K562 (cell line): ENCODE measurements around the gene DYRK1B. TPM values are rescaled to one million over a fixed set of nuclear protein-coding genes. Genes with fewer than 3 reads are reported as not detected.

Source experiments
- ATAC-seq: fragments of 200-7000 bp; cut with Tn5 transposase; 3 replicates; pipeline ENCODE4 v1.9.1; 2020; ENCODE audit warnings: moderate library complexity
- BruUV-seq: library from RNA; stranded (reverse); fragments of 400-500 nt; replicated peaks from 2 replicates; lab custom pipeline; 2021; lab: Mats Ljungman, UMichigan
- CTCF ChIA-PET: fragments of 300-600 bp; formaldehyde crosslinking; extraction: SDS; loops from one replicate; lab custom pipeline; 2021; ENCODE audit warnings: low intra/inter-chr PET ratio; lab: Yijun Ruan, JAX
- POLR2A ChIA-PET: fragments of 300-600, 350-650 bp; sonication (Branson Sonifier 250); formaldehyde crosslinking; extraction: SDS; loops from one replicate; lab custom pipeline; 2021; ENCODE audit warnings: antibody characterized with exemption, inconsistent platforms; lab: Yijun Ruan, JAX
- DNase-seq, 4 experiments: peaks; one replicate each; pipeline versions ENCODE4 v3.0.0 to v3.0.0-alpha.2; 2011 to 2018; ENCODE audit warnings: low spot score in 3 of 4, mixed read lengths in 3 of 4; ENCODE audit errors: extremely low read depth in 1 of 4
- FAIRE-seq: peaks from 2 replicates; lab custom pipeline; 2011; peaks lifted over from hg19 to GRCh38; lab: Jason Lieb, UNC
- H2AFZ ChIP-seq: 2 replicates; pipeline ENCODE4 v1.6.0; 2011; ENCODE audit warnings: low read depth, low read length, control low read depth, inconsistent platforms
- H3K27ac ChIP-seq: fragments of 200-600 bp; 3 replicates; pipeline ENCODE4 v1.8.0; 2011; ENCODE audit warnings: low read depth, mild to moderate bottlenecking, control low read depth, inconsistent platforms, low read length, moderate library complexity, mixed read lengths; ENCODE audit errors: extremely low read depth
- H3K27me3 ChIP-seq, 2 experiments: fragments of 300-600 bp in 1 of 2; 2 replicates in 1 of 2; 3 replicates in 1 of 2; pipeline versions ENCODE4 v1.6.0 to v1.8.0; 2011; ENCODE audit warnings: inconsistent platforms in 2 of 2, low read length in 2 of 2, mild to moderate bottlenecking in 1 of 2, mixed read lengths in 1 of 2, moderate library complexity in 1 of 2; ENCODE audit not compliant: control insufficient read depth in 2 of 2, insufficient read depth in 2 of 2
- H3K36me3 ChIP-seq: fragments of 300-600 bp; 3 replicates; pipeline ENCODE4 v1.8.0; 2011; ENCODE audit warnings: mild to moderate bottlenecking, low read length, inconsistent platforms; ENCODE audit not compliant: control insufficient read depth, insufficient read depth
- H3K4me1 ChIP-seq, 2 experiments: fragments of 200-600 bp in 1 of 2; replicated peaks in 1 of 2; 2 replicates in 1 of 2; 3 replicates in 1 of 2; pipeline versions ENCODE4 v1.5.1 to v1.8.0; 2011; ENCODE audit warnings: inconsistent platforms in 2 of 2, low read length in 2 of 2, mild to moderate bottlenecking in 1 of 2, mixed read lengths in 1 of 2, moderate library complexity in 1 of 2; ENCODE audit not compliant: control insufficient read depth in 2 of 2, insufficient read depth in 2 of 2
- H3K4me2 ChIP-seq: 2 replicates; pipeline ENCODE4 v1.6.1; 2011; ENCODE audit warnings: low read length, control low read depth, inconsistent platforms, mixed read lengths; ENCODE audit not compliant: insufficient read depth
- H3K4me3 ChIP-seq: fragments of 200-600 bp; sonication (generic), shearing (Covaris generic); 2 replicates; pipeline ENCODE4 v1.5.1; 2016; ENCODE audit warnings: control low read depth, inconsistent platforms
- H3K79me2 ChIP-seq: fragments of 200-600 bp; 3 replicates; pipeline ENCODE4 v1.8.0; 2011; ENCODE audit warnings: low read length, inconsistent platforms; ENCODE audit not compliant: control insufficient read depth, insufficient read depth
- H3K9ac ChIP-seq, 2 experiments: 2 replicates each; pipeline versions ENCODE4 v1.6.0 to v1.6.1; 2011; ENCODE audit warnings: low read depth in 2 of 2, low read length in 2 of 2, control low read depth in 1 of 2, inconsistent platforms in 1 of 2, mild to moderate bottlenecking in 1 of 2, mixed read lengths in 1 of 2; ENCODE audit not compliant: insufficient read depth in 1 of 2
- H3K9me1 ChIP-seq: one replicate; pipeline ENCODE4 v1.6.0; 2011; ENCODE audit warnings: inconsistent platforms, mild to moderate bottlenecking, low read length, moderate library complexity; ENCODE audit not compliant: control insufficient read depth, insufficient read depth
- H3K9me3 ChIP-seq: replicated peaks from 2 replicates; pipeline ENCODE4 v1.5.1; 2011; ENCODE audit warnings: low read depth, low read length, inconsistent platforms; ENCODE audit not compliant: control insufficient read depth, insufficient read depth
- H4K20me1 ChIP-seq: replicated peaks from 2 replicates; pipeline ENCODE4 v1.6.1; 2011; ENCODE audit warnings: low read length, inconsistent platforms, mixed read lengths; ENCODE audit not compliant: control insufficient read depth, insufficient read depth
- HOXB6 ChIP-seq: fragments of 250-450 bp; sonication (Bioruptor Pico); IDR thresholded peaks from 2 replicates; pipeline ENCODE4 v1.5.1; 2022; ENCODE audit warnings: mild to moderate bottlenecking, borderline replicate concordance
- MCM3 ChIP-seq: fragments of 450-650 bp; IDR thresholded peaks from 2 replicates; pipeline ENCODE4 v1.6.1; 2016
- PBX2 ChIP-seq, 2 experiments: IDR thresholded peaks in 1 of 2; conservative IDR thresholded peaks in 1 of 2; 2 replicates each; pipeline ENCODE4 v1.6.1; 2016; ENCODE audit warnings: low read depth in 2 of 2, mild to moderate bottlenecking in 1 of 2, missing compliant biosample characterization in 1 of 2, missing genetic modification characterization in 1 of 2, moderate library complexity in 1 of 2
- RBM22 ChIP-seq: fragments of 200-400 bp; formaldehyde crosslinking; IDR thresholded peaks from 2 replicates; pipeline ENCODE4 v1.6.1; 2018; ENCODE audit warnings: low read length, low read depth; ENCODE audit not compliant: poor library complexity, severe bottlenecking
- RCOR1 ChIP-seq, 2 experiments: IDR thresholded peaks; 2 replicates each; pipeline ENCODE4 v1.6.1; 2012; ENCODE audit warnings: low read depth in 2 of 2, low read length in 2 of 2, borderline replicate concordance in 1 of 2, improper control_type of control experiment in 1 of 2
- SNRNP70 ChIP-seq: fragments of 200-400 bp; formaldehyde crosslinking; optimal IDR thresholded peaks from 2 replicates; pipeline ENCODE3; 2017; ENCODE audit warnings: low read depth, low read length
- SRSF9 ChIP-seq: fragments of 200-400 bp; formaldehyde crosslinking; IDR thresholded peaks from 2 replicates; pipeline ENCODE4 v1.6.1; 2017; ENCODE audit warnings: low read depth, low read length, borderline replicate concordance
- TAF7 ChIP-seq: fragments of 450-650 bp; IDR thresholded peaks from 2 replicates; pipeline ENCODE4 v1.6.1; 2016; ENCODE audit warnings: missing genetic modification characterization, missing compliant biosample characterization
- TCF7 ChIP-seq: sonication (generic); IDR thresholded peaks from 2 replicates; pipeline ENCODE4 v1.6.1; 2016; ENCODE audit warnings: antibody characterized with exemption, borderline replicate concordance
- U2AF1 ChIP-seq: fragments of 200-400 bp; formaldehyde crosslinking; optimal IDR thresholded peaks from 2 replicates; pipeline ENCODE3; 2017; ENCODE audit warnings: mild to moderate bottlenecking, low read depth, low read length, moderate library complexity
- ZFX ChIP-seq: sonication (generic); formaldehyde crosslinking; IDR thresholded peaks from 2 replicates; pipeline ENCODE4 v1.8.0; 2022; ENCODE audit warnings: mild to moderate bottlenecking, missing genetic modification reagents, moderate library complexity
- ZHX1 ChIP-seq: fragments of 150-350 bp; conservative IDR thresholded peaks from 2 replicates; pipeline ENCODE4 v1.6.1; 2014; ENCODE audit warnings: low read length
- ZNF23 ChIP-seq: fragments of 250-450 bp; sonication (Bioruptor Pico); IDR thresholded peaks from 2 replicates; pipeline ENCODE4 v1.4.0; 2020; ENCODE audit warnings: mild to moderate bottlenecking
- ZNF518B ChIP-seq: fragments of 250-450 bp; sonication (Bioruptor Pico); IDR thresholded peaks from 2 replicates; pipeline ENCODE4 v1.5.0; 2021; ENCODE audit warnings: mild to moderate bottlenecking, moderate library complexity
- WGBS: fragments of 100-300 bp; shearing (Covaris generic); methylation state at CpG from one replicate; pipeline ENCODE4 v1.1.6; 2016; ENCODE audit warnings: low coverage, mixed read lengths; ENCODE audit not compliant: insufficient coverage; ENCODE audit errors: missing lambda C conversion rate; 5-methylcytosine and 5-hydroxymethylcytosine counted together
- in situ Hi-C: fragments of 300-500 bp; cut with MboI; formaldehyde crosslinking; loops from 4 replicates; pipeline ENCODE4 v1.15.0; 2018; ENCODE audit warnings: inconsistent platforms, mixed read lengths
- intact Hi-C: fragments of 100-400 bp; cut with micrococcal nuclease; formaldehyde crosslinking; loops from 2 replicates; pipeline ENCODE4 v1.14.2; 2022
- polyA plus RNA-seq, 8 experiments: library from polyadenylated mRNA; depleted of rRNA in 4 of 8; stranded (reverse) in 5 of 8; unstranded in 3 of 8; fragments of >200 nt; fragmentation: Nextera tagmentation in 2 of 8; fragmentation: Illumina TruSeq in 1 of 8; extraction: Ambion mirVana in 2 of 8; extraction: Trizol in 1 of 8; gene quantifications; 2 replicates each; pipeline versions ENCODE4 v1.2.1 to v1.2.3, GENCODE V29; 2011 to 2014; ENCODE audit warnings: inconsistent platforms in 1 of 8, missing spikeins in 1 of 8
- total RNA-seq, 7 experiments: library from RNA; depleted of rRNA in 6 of 7; stranded (reverse); fragments of >200 nt in 6 of 7; fragmentation: Illumina TruSeq in 2 of 7; extraction: Trizol in 2 of 7; gene quantifications; 2 replicates each; pipeline versions ENCODE4 v1.2.1 to v1.2.3, GENCODE V29; 2011 to 2021; ENCODE audit warnings: low replicate concordance in 1 of 7

The DYRK1B gene
- total and polyA plus RNA-seq, 9 of the 15 experiments (the other 6 are each of a cell fraction or from before 2014, with no cell fraction given): 0.91 to 5.2 (median 1.5) TPM; not detected in 2

- Histone ChIP-seq H3K9ac (no peak overlapping the region), H3K4me2 (no peak overlapping the region), H3K4me1 (peaks cover 0 to 3% of the 10 kb centered on the region in 2 experiments; a peak in 1 of 5 replicates), H2AFZ (no peak overlapping the region), H3K27ac (no peak overlapping the region), H3K4me3 (no peak overlapping the region), H4K20me1 (no peaks in the 10 kb centered on the region), H3K79me2 (no peaks in the 10 kb centered on the region), H3K36me3 (no peaks in the 10 kb centered on the region), H3K9me1 (no peaks in the 10 kb centered on the region), H3K9me3 (no peaks in the 10 kb centered on the region), H3K27me3 (peaks cover 0 to 12% of the 10 kb centered on the region in 2 experiments; a peak in 4 of 5 replicates)
- no peak for DNase-seq
- FAIRE-seq: no peak
- 0% methylated on average over 2 of the region's 2 CpGs for WGBS
- intact Hi-C loops: no loop called here
- ChIA-PET POLR2A (no interaction called here), CTCF (interaction anchor here (0.7 kb wide), 1 partner anchor 347 kb away, joined by 3 read pairs; no protein-coding TSS in a partner anchor)
- TF ChIP-seq TAF7 (tag) (no peak), ZNF518B (no peak), HOXB6 (CRISPR knock-in tag) (no peak), RBM22 (no peak), SNRNP70 (no peak), ZNF23 (CRISPR knock-in tag) (no peak), PBX2 (CRISPR knock-in tag; IDR thresholded peaks at IDR 0.05; ENCODE audit: low read depth) (no peak), PBX2 (tag; conservative IDR thresholded peaks at IDR 0.05; ENCODE audit: low read depth) (no peak), SRSF9 (no peak), MCM3 (no peak), RCOR1 (IDR thresholded peaks at IDR 0.05; ENCODE audit: borderline replicate concordance in 1 of 2, low read depth in 2 of 2, low read length in 2 of 2) (no peak), TCF7 (no peak), U2AF1 (no peak), ZHX1 (no peak), ZFX (CRISPR knock-in tag) (no peak)
- no TSS peak for BruUV-seq
- no peak for ATAC-seq
- in situ Hi-C loops: no loop called here
These were observed 36.9 kb downstream of the DYRK1B start for GRCh38 chr19:39797083-39797482.
